Measurements from ENCODE around the gene UGT2B15.

UGT2B15 gene

DNA sequence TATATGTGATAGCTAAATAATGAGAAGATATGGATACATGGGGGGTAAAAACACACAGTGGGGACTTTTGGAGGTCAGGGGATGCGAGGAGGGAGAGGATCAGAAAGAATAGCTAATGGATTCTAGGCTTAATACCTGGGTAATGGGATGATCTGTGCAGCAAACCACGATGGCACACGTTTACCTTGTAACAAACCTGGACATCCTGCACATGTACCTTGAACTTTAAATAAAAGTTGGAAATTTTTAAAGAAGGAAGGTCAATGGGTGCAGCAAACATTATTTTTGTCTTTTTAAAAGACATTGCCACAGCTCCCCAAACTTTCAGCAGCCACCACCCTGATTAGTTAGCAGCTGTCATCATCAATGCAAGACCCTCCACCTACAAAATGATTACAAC is 29.7 kb upstream of the UGT2B15 start:
- H2AFZ ChIP-seq (ENCODE audit: low read length) = no peak overlapping the region
- no peaks in the 10 kb centered on the region for H3K27me3 ChIP-seq (ENCODE audit: insufficient read depth, low read length)

GRCh38 chr4:68693325-68694075 is 23.0 kb upstream of the UGT2B15 start:
- H2AFZ ChIP-seq (ENCODE audit: low read length) = no peak overlapping the region
- no peaks in the 10 kb centered on the region; the same call in 1 of the 2 replicates for H3K9me2 ChIP-seq (ENCODE audit: low read depth, low read length)
- H3K36me3 ChIP-seq (ENCODE audit: insufficient read depth, low read length) = no peaks in the 10 kb centered on the region
- H3K4me3 ChIP-seq (ENCODE audit: low read depth, low read length, poor library complexity, severe bottlenecking) = no peak overlapping the region
- H3K79me2 ChIP-seq (ENCODE audit: insufficient read depth, low read length) = no peaks in the 10 kb centered on the region
- no peaks in the 10 kb centered on the region; the same call in 1 of the 2 replicates for H3K9me3 ChIP-seq (ENCODE audit: low read length)
- H3K9ac ChIP-seq (ENCODE audit: low read length) = no peak overlapping the region
- no peaks in the 10 kb centered on the region for H4K20me1 ChIP-seq (ENCODE audit: insufficient read depth, low read length)
- H3F3A ChIP-seq (ENCODE audit: insufficient read depth, low read length) = no peaks in the 10 kb centered on the region
- no peaks in the 10 kb centered on the region for H3K4me1 ChIP-seq (ENCODE audit: insufficient read depth, low read length, severe bottlenecking)
- TF ChIP-seq CTCF (IDR thresholded peaks at IDR 0.05; ENCODE audit: low read length) = no peak
- no peak for TF ChIP-seq EZH2 (IDR thresholded peaks at IDR 0.05; ENCODE audit: borderline replicate concordance, low read length)
- no peaks in the 10 kb centered on the region for H3K27me3 ChIP-seq (ENCODE audit: insufficient read depth, low read length)
- no peak overlapping the region for H3K27ac ChIP-seq (ENCODE audit: low read depth, low read length, poor library complexity, severe bottlenecking)
- no peak overlapping the region for H3K4me2 ChIP-seq (ENCODE audit: low read length)

More for the DNA sequence above, 29.7 kb upstream of the UGT2B15 start:
- Histone ChIP-seq H3K4me3 (ENCODE audit: low read depth, low read length, poor library complexity, severe bottlenecking) (no peak overlapping the region), H4K20me1 (ENCODE audit: insufficient read depth, low read length) (no peaks in the 10 kb centered on the region), H3K9me2 (ENCODE audit: low read depth, low read length) (no peaks in the 10 kb centered on the region; the same call in 1 of the 2 replicates), H3K36me3 (ENCODE audit: insufficient read depth, low read length) (no peaks in the 10 kb centered on the region), H3K9me3 (ENCODE audit: low read length) (no peaks in the 10 kb centered on the region), H3K4me1 (ENCODE audit: insufficient read depth, low read length, severe bottlenecking) (no peaks in the 10 kb centered on the region), H3K9ac (ENCODE audit: low read length) (no peak overlapping the region), H3K79me2 (ENCODE audit: insufficient read depth, low read length) (no peaks in the 10 kb centered on the region), H3K4me2 (ENCODE audit: low read length) (no peak overlapping the region), H3F3A (ENCODE audit: insufficient read depth, low read length) (no peaks in the 10 kb centered on the region), H3K27ac (ENCODE audit: low read depth, low read length, poor library complexity, severe bottlenecking) (no peak overlapping the region)
- TF ChIP-seq CTCF (IDR thresholded peaks at IDR 0.05; ENCODE audit: low read length) (no peak), EZH2 (IDR thresholded peaks at IDR 0.05; ENCODE audit: borderline replicate concordance, low read length) (no peak)

DNA sequence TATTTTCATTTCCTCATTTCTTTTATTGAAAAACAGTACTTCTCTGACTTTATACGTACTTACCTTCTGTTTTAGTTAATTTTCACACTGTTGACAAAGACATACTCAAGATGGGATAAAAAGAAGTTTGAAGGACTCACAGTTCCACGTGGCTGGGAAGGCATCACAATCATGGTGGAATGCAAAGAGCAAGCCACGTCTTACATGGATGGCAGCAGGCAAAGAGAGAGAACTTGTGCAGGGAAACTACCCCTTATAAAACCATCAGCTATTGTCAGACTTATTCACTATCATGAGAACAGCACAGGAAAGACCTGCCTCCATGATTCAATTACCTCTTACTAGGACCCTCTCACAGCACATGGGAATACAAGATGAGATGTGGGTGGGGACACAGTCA is 20.7 kb upstream of the UGT2B15 start:
- Histone ChIP-seq H3K27ac (ENCODE audit: low read depth, low read length, poor library complexity, severe bottlenecking) (no peak overlapping the region), H3K4me3 (ENCODE audit: low read depth, low read length, poor library complexity, severe bottlenecking) (no peak overlapping the region), H2AFZ (ENCODE audit: low read length) (no peak overlapping the region), H3K9ac (ENCODE audit: low read length) (no peak overlapping the region), H3K4me2 (ENCODE audit: low read length) (no peak overlapping the region), H3K9me3 (ENCODE audit: low read length) (no peaks in the 10 kb centered on the region; the same call in 1 of the 2 replicates), H3K36me3 (ENCODE audit: insufficient read depth, low read length) (no peaks in the 10 kb centered on the region), H4K20me1 (ENCODE audit: insufficient read depth, low read length) (no peaks in the 10 kb centered on the region), H3K9me2 (ENCODE audit: low read depth, low read length) (no peaks in the 10 kb centered on the region; the same call in 1 of the 2 replicates), H3K4me1 (ENCODE audit: insufficient read depth, low read length, severe bottlenecking) (no peaks in the 10 kb centered on the region), H3K27me3 (ENCODE audit: insufficient read depth, low read length) (no peaks in the 10 kb centered on the region), H3F3A (ENCODE audit: insufficient read depth, low read length) (no peaks in the 10 kb centered on the region), H3K79me2 (ENCODE audit: insufficient read depth, low read length) (no peaks in the 10 kb centered on the region)
- TF ChIP-seq EZH2 (IDR thresholded peaks at IDR 0.05; ENCODE audit: borderline replicate concordance, low read length) = no peak
- no peak for TF ChIP-seq CTCF (IDR thresholded peaks at IDR 0.05; ENCODE audit: low read length)
